Lower lobe of right lung (tissue), 2 donors: Measurements from ENCODE around the gene GSK3B. TPM values are rescaled to one million over a fixed set of nuclear protein-coding genes. Genes with fewer than 3 reads are reported as not detected.

ENCODE experiments used
- ATAC-seq, 2 donors: fragments of 200-7000 bp; cut with Tn5 transposase; one replicate each; pipeline ENCODE4 v1.9.1; 2020 to 2022; ENCODE audit warnings: mild to moderate bottlenecking in 2 of 2, moderate library complexity in 2 of 2
- DNase-seq: peaks from one replicate; pipeline ENCODE4 v3.0.0-alpha.2; 2020
- H3K27ac ChIP-seq: fragments of 200-600 bp; one replicate; pipeline ENCODE4 v1.8.0; 2022
- H3K27me3 ChIP-seq: fragments of 200-600 bp; one replicate; pipeline ENCODE4 v1.8.0; 2022; ENCODE audit warnings: low read depth
- H3K36me3 ChIP-seq: fragments of 200-600 bp; one replicate; pipeline ENCODE4 v1.8.0; 2022; ENCODE audit warnings: mild to moderate bottlenecking
- H3K4me1 ChIP-seq: fragments of 200-600 bp; one replicate; pipeline ENCODE4 v1.8.0; 2022
- H3K4me3 ChIP-seq: fragments of 200-600 bp; one replicate; pipeline ENCODE4 v1.8.0; 2022; ENCODE audit warnings: mild to moderate bottlenecking
- H3K9me3 ChIP-seq: fragments of 200-600 bp; one replicate; pipeline ENCODE4 v1.8.0; 2022
- CTCF ChIP-seq: fragments of 200-600 bp; IDR thresholded peaks from one replicate; pipeline ENCODE4 v1.8.0; 2022; ENCODE audit warnings: antibody characterized with exemption, mild to moderate bottlenecking
- intact Hi-C: fragments of 100-400 bp; cut with DNase I; formaldehyde crosslinking; loops from one replicate; pipeline ENCODE4 v1.11.0; 2022
- total RNA-seq: library from RNA; stranded (reverse); fragmentation: NEBNext Ultra II Directional; extraction: Animal tissue kit (Norgen Biotek cat#: 25700); gene quantifications from one replicate; pipeline ENCODE4 v1.2.1, GENCODE V29; 2021
- donor health status: DM: no; HTN: yes; CAD: no; lungs with severe emphysema.

GSK3B gene
- total RNA-seq, 1 donor from 2014 or later: 48.4 TPM

- intact Hi-C loops: no loop called here
- H3K9me3 ChIP-seq: no peaks in the 10 kb centered on the region
- no peak for ATAC-seq
Observed at GRCh38 chr3:119786409-119786808, 307.8 kb downstream of the GSK3B start.

GRCh38 chr3:119783883-119784282 is 310.4 kb downstream of the GSK3B start:
- no peaks in the 10 kb centered on the region for H3K36me3 ChIP-seq
- H3K27ac ChIP-seq: no peak overlapping the region
- H3K9me3 ChIP-seq: no peaks in the 10 kb centered on the region
- ATAC-seq (no peak), DNase-seq (no peak)
- no peaks in the 10 kb centered on the region for H3K4me1 ChIP-seq
- intact Hi-C loops: no loop called here
- no peak for TF ChIP-seq CTCF
- H3K27me3 ChIP-seq: no peaks in the 10 kb centered on the region
- no peak overlapping the region for H3K4me3 ChIP-seq

More at GRCh38 chr3:119786409-119786808, 307.8 kb downstream of the GSK3B start:
- H3K36me3 ChIP-seq: no peaks in the 10 kb centered on the region
- no peak for DNase-seq
- no peak overlapping the region for H3K4me3 ChIP-seq
- H3K27ac ChIP-seq: no peak overlapping the region
- no peak for TF ChIP-seq CTCF
- no peaks in the 10 kb centered on the region for H3K4me1 ChIP-seq
- H3K27me3 ChIP-seq: no peaks in the 10 kb centered on the region

GRCh38 chr3:119783255-119783654 is 311.0 kb downstream of the GSK3B start:
- Histone ChIP-seq H3K9me3 (no peaks in the 10 kb centered on the region), H3K36me3 (no peaks in the 10 kb centered on the region), H3K27me3 (no peaks in the 10 kb centered on the region), H3K27ac (no peak overlapping the region), H3K4me1 (no peaks in the 10 kb centered on the region), H3K4me3 (no peak overlapping the region)
- intact Hi-C loops: no loop called here
- ATAC-seq (no peak), DNase-seq (no peak)
- no peak for TF ChIP-seq CTCF

- DNase-seq: no peak
- ATAC-seq: no peak
- TF ChIP-seq CTCF: no peak
- intact Hi-C loops: no loop called here
- H3K4me3 ChIP-seq: no peak overlapping the region
- H3K9me3 ChIP-seq: no peaks in the 10 kb centered on the region
- no peaks in the 10 kb centered on the region for H3K4me1 ChIP-seq
- no peak overlapping the region for H3K27ac ChIP-seq
- H3K27me3 ChIP-seq: no peaks in the 10 kb centered on the region
- no peaks in the 10 kb centered on the region for H3K36me3 ChIP-seq
Observed at GRCh38 chr3:119782460-119782859, 311.8 kb downstream of the GSK3B start.

GRCh38 chr3:119781330-119782198 is 312.7 kb downstream of the GSK3B start, which contains the start of gene NR1I2:
Gene NR1I2, plus strand, starts transcription at chr3:119782101.
- peaks cover 7% of the 10 kb centered on the region for H3K9me3 ChIP-seq
- ATAC-seq: no peak
- intact Hi-C loops: no loop called here
- no peak for TF ChIP-seq CTCF
- H3K4me1 ChIP-seq: no peaks in the 10 kb centered on the region
- no peaks in the 10 kb centered on the region for H3K36me3 ChIP-seq
- no peak within 1 kb of the TSS for H3K27ac ChIP-seq
- H3K27me3 ChIP-seq: no peaks in the 10 kb centered on the region
- no peak for DNase-seq
- H3K4me3 ChIP-seq: no peak within 1 kb of the TSS
